ENCODE results near the gene SPATA25. TPM values are rescaled to one million over a fixed set of nuclear protein-coding genes. Genes with fewer than 3 reads are reported as not detected.

SPATA25 gene, protein sequence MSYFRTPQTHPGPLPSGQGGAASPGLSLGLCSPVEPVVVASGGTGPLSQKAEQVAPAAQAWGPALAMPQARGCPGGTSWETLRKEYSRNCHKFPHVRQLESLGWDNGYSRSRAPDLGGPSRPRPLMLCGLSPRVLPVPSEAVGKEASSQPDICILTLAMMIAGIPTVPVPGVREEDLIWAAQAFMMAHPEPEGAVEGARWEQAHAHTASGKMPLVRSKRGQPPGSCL
- 0.12 and 0.60 TPM in 2 replicates for total RNA-seq (ENCODE audit: low replicate concordance)

DNA sequence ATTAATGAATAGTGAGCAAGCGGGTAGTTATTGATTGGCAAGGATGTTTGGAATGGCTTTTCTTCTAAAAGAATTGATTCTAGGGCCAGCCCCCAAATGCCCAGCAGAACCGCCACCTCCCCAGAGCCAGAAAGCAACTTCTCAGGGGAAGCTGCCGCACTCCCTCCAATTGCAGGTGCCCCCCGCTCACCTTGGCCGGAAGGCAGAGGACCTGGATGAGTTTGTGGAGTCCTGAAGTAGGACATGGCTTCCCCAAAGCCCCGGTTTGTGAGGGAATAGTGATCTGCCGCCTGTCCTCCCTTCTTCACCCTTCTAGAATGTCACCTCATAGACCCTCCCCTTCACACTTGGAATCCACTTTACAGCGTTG lies at the start of gene SPATA25:
TSS of gene SPATA25 (minus strand) at position 277 of the 370 bp plus-strand sequence. CDS start at position 245, 32 bp downstream.

DNA sequence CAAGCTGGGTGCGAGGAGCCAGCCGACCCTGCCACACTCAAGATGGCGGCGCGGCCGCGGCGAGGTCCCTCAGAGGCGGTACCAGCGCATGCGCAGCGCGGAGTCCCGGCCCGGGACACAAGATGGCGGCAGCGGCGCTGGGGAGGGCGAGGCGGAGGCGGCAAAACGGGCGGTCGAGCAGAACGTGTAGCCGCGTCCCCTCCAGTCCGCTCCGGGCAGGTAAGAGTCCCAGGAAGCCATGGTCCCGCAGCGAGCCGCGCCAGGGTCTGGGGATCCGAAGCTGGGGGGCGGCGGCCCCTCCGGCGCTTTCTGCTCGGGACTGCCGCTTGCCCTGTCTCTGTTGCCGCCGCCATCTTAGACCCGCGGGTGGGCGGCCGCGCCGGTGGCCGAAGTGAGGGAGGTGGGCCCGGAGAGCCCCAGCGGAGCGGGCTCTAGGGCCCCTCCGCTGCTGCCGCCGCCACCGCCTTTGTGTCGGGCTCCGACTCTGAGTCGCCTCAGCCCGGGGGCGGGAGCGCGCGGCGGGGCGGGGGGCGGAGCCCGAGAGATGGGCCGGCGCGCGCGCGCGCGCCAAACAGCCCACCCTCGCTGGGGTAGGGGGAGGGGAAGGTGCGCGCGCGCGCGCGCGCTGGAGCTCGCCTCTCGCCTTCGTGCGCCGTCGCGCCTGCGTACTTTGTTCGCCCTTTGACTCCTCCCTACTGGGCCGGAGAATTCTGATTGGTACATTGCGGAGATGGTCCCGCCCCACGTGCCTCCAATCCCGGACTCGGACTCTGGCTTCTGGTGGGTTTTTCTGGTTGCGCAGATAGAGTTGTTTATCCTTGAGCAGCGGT lies 47.4 kb upstream of the SPATA25 start, which contains the start of gene PCIF1:
TSS of gene PCIF1 (plus strand) at position 98 of the 830 bp plus-strand sequence. CDS start 4,317 bp downstream, outside the sequence.

DNA sequence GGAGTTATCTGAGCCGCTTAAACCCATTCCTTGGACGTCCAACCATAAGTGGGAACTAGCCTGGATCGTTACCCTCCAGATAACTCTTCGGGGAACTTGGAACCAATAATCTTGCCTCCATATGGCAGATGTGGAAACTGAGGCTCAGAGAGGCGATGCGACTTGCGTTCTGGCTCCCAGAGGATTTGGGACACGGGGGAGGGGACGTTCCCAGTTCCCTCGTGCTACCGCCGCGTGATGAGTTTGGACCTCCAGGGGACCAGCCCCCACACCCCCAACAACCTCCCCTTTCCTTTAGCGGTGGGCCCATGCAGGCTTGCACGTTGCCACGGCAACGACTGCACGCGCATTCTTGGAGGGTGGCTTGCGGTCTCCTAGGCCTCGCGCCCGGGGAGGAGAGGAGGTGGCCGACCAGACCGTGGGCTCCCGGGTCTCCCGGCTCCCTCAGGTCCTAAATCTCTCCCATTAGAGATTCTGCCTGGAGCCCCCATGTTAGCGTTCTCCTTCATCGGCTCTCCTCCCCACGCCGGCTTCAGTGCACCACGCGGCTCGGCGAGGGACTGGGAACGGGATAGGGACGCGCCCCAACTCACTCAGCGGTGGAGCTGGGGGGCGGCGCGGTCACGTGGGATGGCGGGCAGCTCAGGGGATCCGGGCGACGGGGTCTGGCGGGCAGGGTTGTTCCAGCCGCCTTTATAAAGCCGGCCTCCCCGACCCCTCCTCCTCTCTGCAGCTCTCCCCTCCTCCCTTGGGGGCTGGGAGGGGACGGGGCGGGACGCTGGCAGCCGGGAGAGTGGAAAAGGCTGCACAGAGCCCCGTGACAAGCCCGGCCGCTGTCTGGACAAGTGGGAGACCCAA lies 24.3 kb upstream of the SPATA25 start, which contains the start of gene PLTP:
TSS of gene PLTP (minus strand) at position 670 of the 858 bp plus-strand sequence. CDS start 703 bp downstream, outside the sequence.

DNA sequence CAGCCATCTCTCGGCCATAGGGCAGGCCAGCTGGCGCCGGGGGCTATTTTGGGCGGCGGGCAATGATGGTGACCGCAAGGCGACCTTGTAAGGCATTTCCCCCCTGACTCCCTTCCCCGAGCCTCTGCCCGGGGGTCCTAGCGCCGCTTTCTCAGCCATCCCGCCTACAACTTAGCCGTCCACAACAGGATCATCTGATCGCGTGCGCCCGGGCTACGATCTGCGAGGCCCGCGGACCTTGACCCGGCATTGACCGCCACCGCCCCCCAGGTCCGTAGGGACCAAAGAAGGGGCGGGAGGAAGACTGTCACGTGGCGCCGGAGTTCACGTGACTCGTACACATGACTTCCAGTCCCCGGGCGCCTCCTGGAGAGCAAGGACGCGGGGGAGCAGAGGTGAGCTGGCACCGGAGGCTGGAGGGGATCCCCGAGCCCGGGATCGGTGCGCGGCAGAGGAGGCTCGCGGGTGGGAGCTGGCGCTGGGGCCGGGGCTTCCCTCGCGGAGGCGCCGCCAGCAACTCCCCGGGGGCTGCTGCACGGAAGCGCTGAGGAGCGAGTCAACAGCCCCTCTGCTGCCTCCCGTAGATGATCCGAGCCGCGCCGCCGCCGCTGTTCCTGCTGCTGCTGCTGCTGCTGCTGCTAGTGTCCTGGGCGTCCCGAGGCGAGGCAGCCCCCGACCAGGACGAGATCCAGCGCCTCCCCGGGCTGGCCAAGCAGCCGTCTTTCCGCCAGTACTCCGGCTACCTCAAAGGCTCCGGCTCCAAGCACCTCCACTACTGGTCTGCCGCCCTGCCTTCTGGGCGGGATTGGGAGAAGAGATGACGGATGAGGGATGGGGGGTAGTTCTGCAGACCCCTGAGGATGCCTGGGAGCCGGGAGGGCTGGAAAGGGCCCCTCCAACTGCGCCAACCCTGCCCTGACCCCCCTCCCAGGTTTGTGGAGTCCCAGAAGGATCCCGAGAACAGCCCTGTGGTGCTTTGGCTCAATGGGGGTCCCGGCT lies 3.9 kb upstream of the SPATA25 start, which contains the start of the genes CTSA and NEURL2:
TSS of gene CTSA (plus strand) at position 351 of the 999 bp plus-strand sequence. CDS start at position 585, 234 bp downstream.
TSS of gene NEURL2 (minus strand) at position 224 of the 999 bp plus-strand sequence. CDS start at position 7, 217 bp downstream.

DNA sequence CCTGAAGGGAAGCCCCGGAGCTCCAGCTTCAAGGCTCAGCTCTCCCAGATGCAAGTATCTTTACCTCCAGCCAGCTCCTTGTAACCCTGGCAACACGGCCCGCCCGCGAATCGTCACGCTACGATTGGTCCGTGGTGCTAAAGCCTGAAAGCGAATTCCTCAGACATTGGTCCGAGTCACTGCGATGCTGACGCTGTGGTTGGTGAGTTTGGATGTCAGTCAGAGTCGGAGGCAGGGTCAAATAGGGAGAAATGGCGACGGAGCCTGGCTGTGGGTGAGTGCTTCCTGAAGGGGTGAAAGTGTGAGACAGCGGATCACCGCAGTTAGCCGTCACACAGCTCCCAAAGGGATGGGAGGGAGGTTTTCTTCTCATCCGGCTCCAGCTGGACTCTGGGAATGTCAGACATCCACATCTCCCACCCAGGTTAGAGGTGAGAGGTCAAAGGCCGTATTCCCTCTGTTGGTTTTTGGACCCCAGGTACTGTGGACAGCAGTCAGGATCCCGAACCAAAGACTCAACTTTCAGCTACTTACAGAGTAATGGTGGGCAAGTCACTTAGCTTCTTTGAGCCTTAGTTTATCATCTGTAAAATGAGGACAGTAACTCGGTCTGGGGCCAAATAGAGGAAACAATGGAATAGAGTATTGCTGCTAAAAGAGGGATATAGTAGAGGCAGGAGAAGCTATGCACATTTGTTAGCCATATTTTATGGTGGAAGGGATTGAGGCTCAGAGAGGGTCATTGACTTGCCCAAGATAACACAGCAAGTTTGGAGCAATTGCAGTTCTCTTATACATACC lies 6.2 kb downstream of the SPATA25 start, which contains the start of gene ZSWIM1:
TSS of gene ZSWIM1 (plus strand) at position 240 of the 801 bp plus-strand sequence. CDS start 1,366 bp downstream, outside the sequence.

GRCh38 chr20:45857114-45857881 lies 30.1 kb downstream of the SPATA25 start, which contains the start of the genes ACOT8 and ZSWIM3:
ACOT8 (minus strand) TSS chr20:45857392; CDS start chr20:45857315, 77 bp downstream.
ZSWIM3 (plus strand) TSS chr20:45857614; CDS start chr20:45857826, 212 bp downstream.

Other genes starting within 250 kb of the SPATA25 start
- gene WFDC11, start 217.4 kb downstream of the SPATA25 start, total RNA-seq (ENCODE audit: low replicate concordance): not detected in 2 replicates
- not detected in 2 replicates for gene WFDC13, start 185.6 kb downstream of the SPATA25 start, total RNA-seq (ENCODE audit: low replicate concordance)
- gene WFDC10B, start 182.6 kb downstream of the SPATA25 start, total RNA-seq (ENCODE audit: low replicate concordance): not detected in 2 replicates
- gene SPINT4, start 165.3 kb downstream of the SPATA25 start, total RNA-seq (ENCODE audit: low replicate concordance): not detected in 2 replicates
- gene WFDC3, start 95.7 kb downstream of the SPATA25 start, total RNA-seq (ENCODE audit: low replicate concordance): not detected in 2 replicates
- gene DNTTIP1, start 95.7 kb downstream of the SPATA25 start, total RNA-seq (ENCODE audit: low replicate concordance): 13.3 and 16.0 TPM in 2 replicates
- gene UBE2C, start 75.0 kb downstream of the SPATA25 start, total RNA-seq (ENCODE audit: low replicate concordance): 1.6 and 7.7 TPM in 2 replicates
- gene TNNC2, start 60.3 kb downstream of the SPATA25 start, total RNA-seq (ENCODE audit: low replicate concordance): 0.15 and 13.1 TPM in 2 replicates
- gene SNX21, start 53.8 kb downstream of the SPATA25 start, total RNA-seq (ENCODE audit: low replicate concordance): 27.1 and 64.9 TPM in 2 replicates
- 33.2 and 35.2 TPM in 2 replicates for gene ACOT8, start 30.2 kb downstream of the SPATA25 start, total RNA-seq (ENCODE audit: low replicate concordance)
- 5.9 and 6.7 TPM in 2 replicates for gene ZSWIM3, start 30.0 kb downstream of the SPATA25 start, total RNA-seq (ENCODE audit: low replicate concordance)
- gene ZSWIM1, start 6.4 kb downstream of the SPATA25 start, total RNA-seq (ENCODE audit: low replicate concordance): 2.9 and 3.5 TPM in 2 replicates
- gene NEURL2, start 3.6 kb upstream of the SPATA25 start, total RNA-seq (ENCODE audit: low replicate concordance): 2.0 and 3.5 TPM in 2 replicates
- gene CTSA, start 3.7 kb upstream of the SPATA25 start, total RNA-seq (ENCODE audit: low replicate concordance): 58.2 and 124 TPM in 2 replicates
- 21.9 and 59.8 TPM in 2 replicates for gene PLTP, start 24.5 kb upstream of the SPATA25 start, total RNA-seq (ENCODE audit: low replicate concordance)
- gene PCIF1, start 47.1 kb upstream of the SPATA25 start, total RNA-seq (ENCODE audit: low replicate concordance): 4.9 and 7.0 TPM in 2 replicates
- 8.5 and 11.5 TPM in 2 replicates for gene ZNF335, start 84.6 kb upstream of the SPATA25 start, total RNA-seq (ENCODE audit: low replicate concordance)
- not detected in 2 replicates for gene MMP9, start 121.3 kb upstream of the SPATA25 start, total RNA-seq (ENCODE audit: low replicate concordance)
- under 0.01 TPM in 1 of 2 replicates, not detected in the other for gene SLC12A5, start 141.6 kb upstream of the SPATA25 start, total RNA-seq (ENCODE audit: low replicate concordance)
- gene NCOA5, start 202.3 kb upstream of the SPATA25 start, total RNA-seq (ENCODE audit: low replicate concordance): 6.3 and 6.8 TPM in 2 replicates
- 1.9 and 7.8 TPM in 2 replicates for gene CD40, start 230.7 kb upstream of the SPATA25 start, total RNA-seq (ENCODE audit: low replicate concordance)

Data from smooth muscle cell of the coronary artery (primary cell).